SK-N-SH treated with all-trans-retinoic acid at 6 μM for 48 hours (cell line): ENCODE data around the gene OR52E1.

Experiments used
- ARNTL ChIP-seq: fragments of 450-650 bp; formaldehyde crosslinking; IDR thresholded peaks from 2 replicates; pipeline ENCODE4 v1.5.0; 2020; ENCODE audit warnings: low read depth, mild to moderate bottlenecking, moderate library complexity, borderline replicate concordance
- RARB ChIP-seq: fragments of 250-450 bp; sonication (Bioruptor Pico); IDR thresholded peaks from 2 replicates; pipeline ENCODE4 v1.8.0; 2021; ENCODE audit warnings: mild to moderate bottlenecking, moderate library complexity
- TCF4 ChIP-seq: fragments of 250-450 bp; sonication (Bioruptor Pico); IDR thresholded peaks from 2 replicates; pipeline ENCODE4 v1.8.0; 2021; ENCODE audit warnings: mild to moderate bottlenecking, moderate library complexity, borderline replicate concordance
- ZFP30 ChIP-seq: fragments of 450-650 bp; formaldehyde crosslinking; IDR thresholded peaks from 2 replicates; pipeline ENCODE4 v1.5.0; 2022; ENCODE audit warnings: mild to moderate bottlenecking, moderate library complexity
- ZNF70 ChIP-seq: fragments of 450-650 bp; formaldehyde crosslinking; IDR thresholded peaks from 2 replicates; pipeline ENCODE4 v1.5.0; 2020; ENCODE audit warnings: mild to moderate bottlenecking, moderate library complexity
- TF ChIP-seq, protein P1 (sequence below): fragments of 250-450 bp; sonication (Bioruptor Pico); IDR thresholded peaks from 2 replicates; pipeline ENCODE4 v1.8.0; 2020; ENCODE audit warnings: mild to moderate bottlenecking, moderate library complexity, borderline replicate concordance
- TF ChIP-seq, protein P2 (sequence below): fragments of 250-450 bp; sonication (Bioruptor Pico); IDR thresholded peaks from 2 replicates; pipeline ENCODE4 v1.5.1; 2020; ENCODE audit warnings: low read depth, mild to moderate bottlenecking, moderate library complexity

DNA sequence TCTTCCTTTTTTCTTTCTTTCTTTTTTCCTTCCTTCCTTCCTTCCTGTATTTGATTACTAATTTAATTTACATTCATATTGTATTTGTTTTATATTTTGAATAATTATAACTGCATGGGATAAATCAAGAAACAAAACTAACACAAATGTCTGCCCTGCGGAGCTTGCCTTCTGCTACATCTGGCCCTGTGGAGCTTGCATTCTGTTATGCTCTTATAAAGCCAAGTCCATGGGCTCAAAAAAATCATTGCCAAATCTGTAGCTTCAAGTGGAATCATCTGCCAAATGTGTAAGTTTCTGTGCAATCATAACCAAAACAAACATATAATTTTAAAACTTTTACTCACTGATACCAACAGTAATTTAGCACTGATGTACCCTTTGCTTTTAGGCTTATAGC, 31.0 kb upstream of the OR52E1 start:
- no peak for TF ChIP-seq ZNF70 (CRISPR knock-in tag)
- TF ChIP-seq, protein P1, sequence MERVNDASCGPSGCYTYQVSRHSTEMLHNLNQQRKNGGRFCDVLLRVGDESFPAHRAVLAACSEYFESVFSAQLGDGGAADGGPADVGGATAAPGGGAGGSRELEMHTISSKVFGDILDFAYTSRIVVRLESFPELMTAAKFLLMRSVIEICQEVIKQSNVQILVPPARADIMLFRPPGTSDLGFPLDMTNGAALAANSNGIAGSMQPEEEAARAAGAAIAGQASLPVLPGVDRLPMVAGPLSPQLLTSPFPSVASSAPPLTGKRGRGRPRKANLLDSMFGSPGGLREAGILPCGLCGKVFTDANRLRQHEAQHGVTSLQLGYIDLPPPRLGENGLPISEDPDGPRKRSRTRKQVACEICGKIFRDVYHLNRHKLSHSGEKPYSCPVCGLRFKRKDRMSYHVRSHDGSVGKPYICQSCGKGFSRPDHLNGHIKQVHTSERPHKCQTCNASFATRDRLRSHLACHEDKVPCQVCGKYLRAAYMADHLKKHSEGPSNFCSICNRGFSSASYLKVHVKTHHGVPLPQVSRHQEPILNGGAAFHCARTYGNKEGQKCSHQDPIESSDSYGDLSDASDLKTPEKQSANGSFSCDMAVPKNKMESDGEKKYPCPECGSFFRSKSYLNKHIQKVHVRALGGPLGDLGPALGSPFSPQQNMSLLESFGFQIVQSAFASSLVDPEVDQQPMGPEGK (CRISPR knock-in tag), result no peak
- TF ChIP-seq TCF4 (CRISPR knock-in tag), result no peak
- no peak for TF ChIP-seq ARNTL
- TF ChIP-seq, protein P2, sequence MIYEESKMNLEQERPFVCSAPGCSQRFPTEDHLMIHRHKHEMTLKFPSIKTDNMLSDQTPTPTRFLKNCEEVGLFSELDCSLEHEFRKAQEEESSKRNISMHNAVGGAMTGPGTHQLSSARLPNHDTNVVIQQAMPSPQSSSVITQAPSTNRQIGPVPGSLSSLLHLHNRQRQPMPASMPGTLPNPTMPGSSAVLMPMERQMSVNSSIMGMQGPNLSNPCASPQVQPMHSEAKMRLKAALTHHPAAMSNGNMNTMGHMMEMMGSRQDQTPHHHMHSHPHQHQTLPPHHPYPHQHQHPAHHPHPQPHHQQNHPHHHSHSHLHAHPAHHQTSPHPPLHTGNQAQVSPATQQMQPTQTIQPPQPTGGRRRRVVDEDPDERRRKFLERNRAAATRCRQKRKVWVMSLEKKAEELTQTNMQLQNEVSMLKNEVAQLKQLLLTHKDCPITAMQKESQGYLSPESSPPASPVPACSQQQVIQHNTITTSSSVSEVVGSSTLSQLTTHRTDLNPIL, result no peak
- no peak for TF ChIP-seq RARB (CRISPR knock-in tag)
- no peak for TF ChIP-seq ZFP30 (CRISPR knock-in tag)
